HG03066 (cell line): ENCODE data around the gene MED13L.

Experiments used
- ATAC-seq: cut with Tn5 transposase; IDR thresholded peaks from one replicate; pipeline ENCODE4 v1.9.1; 2021; ENCODE audit warnings: low read depth; ENCODE audit not compliant: unreplicated experiment

MED13L gene

DNA sequence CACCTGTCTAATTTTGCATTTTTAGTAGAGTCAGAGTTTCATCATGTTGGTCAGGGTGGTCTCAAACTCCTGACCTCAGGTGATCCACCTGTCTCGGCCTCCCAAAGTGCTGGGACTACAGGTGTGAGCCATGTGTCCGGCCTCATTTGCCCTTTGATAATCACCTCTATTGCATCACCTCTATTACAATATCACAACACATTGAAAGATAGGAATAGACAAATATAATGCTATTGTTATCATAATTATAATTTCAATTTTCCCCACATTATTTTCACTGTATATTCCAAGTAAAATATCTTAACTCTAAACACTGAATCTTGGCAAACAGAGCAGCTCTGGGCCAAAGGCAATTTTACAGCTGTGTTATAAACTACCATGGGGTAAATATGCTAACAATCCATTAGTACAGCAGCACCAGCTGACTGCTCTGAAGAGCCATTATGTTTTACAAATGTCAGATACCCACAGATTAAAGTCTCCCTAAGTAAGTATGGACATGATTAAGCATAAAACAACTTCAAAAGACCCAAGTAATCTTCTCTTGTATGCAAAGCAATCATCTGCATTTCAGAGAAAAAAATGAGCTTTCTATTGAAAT lies 173.2 kb downstream of the MED13L start:
- no peak for ATAC-seq

DNA sequence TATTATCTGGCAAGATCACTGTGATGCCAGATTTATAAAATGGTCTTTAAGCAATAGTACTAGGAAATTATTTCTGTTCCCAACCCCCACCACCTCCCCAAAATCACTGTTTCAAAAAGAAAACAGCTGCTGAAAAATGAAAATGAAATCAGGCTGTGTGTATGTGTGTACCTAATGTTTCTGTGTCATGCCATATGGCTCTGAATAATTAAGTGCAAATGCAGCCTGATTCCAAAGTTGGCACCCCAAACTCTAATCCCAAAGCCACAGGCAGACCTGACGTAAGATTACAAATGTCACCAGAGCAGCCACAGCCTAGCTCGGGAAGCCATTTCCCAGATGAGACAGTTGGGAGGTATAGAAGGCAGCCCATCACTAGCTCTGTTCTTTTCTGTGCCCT lies 175.5 kb downstream of the MED13L start:
- ATAC-seq: no peak

DNA sequence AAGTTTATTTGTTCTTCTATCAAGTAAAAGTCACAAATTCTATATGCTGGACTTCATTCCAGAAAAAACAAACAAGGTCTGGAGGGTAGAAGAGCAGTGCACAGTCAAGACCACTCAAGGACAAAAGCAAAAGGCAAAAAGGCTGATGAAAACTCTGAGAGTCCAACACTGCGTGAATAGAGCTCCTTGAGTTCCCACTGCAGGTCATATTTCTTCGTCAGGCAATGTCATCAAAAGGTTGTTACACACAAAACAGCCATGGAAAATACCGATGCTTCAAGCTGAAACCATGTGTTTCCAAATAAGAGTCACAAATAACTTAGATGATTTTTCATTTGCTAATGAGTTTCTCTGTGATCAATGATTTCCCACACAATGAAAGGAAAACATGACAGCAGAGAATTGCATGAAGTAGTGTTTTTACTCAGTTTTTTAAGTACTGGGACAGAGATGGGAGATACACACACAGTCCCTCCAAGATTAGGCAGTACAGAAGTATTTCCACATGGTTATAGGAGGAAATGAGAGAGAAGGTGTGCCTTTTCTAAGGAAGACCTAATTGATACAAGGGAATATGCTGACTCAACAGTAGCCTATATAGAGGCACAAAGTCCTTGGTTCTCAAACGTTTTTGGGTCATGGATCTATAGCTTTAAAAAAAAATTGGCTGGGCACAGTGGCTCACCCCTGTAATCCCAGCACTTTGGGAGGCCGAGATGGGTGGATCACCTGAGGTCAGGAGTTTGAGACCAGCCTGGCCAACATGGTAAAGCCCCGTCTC lies 177.7 kb downstream of the MED13L start:
- no peak for ATAC-seq

DNA sequence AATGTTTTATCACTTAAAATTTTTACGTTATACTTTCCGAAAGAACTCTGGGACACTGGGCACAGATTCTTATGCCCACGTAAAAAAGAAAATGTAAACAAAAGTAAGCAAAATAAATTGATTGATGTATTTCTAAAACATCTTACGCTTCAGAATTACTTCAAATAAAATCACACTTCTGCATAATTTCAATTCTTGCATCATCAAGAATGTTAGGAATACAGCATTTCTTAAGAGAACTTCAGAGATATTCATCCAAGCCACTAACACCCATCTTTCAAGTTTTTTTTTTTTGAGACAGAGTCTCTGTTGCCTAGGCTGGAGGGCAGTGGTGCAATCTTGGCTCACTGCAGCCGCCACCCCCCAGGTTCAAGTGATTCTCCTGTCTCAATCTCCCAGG lies 180.6 kb downstream of the MED13L start:
- ATAC-seq: no peak

DNA sequence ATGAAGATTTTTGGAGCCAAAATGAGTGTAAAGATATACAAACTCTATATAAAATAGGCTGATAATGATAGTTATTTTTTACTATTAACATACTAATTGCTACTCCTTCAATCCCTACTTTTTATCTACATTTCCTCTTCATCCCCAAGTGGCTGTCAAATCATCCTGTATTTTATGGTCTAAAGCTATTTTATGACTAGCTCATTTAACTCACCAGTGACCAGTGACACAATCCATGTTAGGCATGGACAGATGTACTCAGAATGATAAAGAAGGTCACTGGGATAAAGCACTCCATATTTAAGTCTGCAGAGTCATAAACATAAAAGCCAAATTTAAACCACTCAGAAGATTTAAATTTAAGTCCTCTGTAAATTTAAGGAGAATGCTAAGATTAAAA lies 183.0 kb downstream of the MED13L start:
- ATAC-seq: no peak

DNA sequence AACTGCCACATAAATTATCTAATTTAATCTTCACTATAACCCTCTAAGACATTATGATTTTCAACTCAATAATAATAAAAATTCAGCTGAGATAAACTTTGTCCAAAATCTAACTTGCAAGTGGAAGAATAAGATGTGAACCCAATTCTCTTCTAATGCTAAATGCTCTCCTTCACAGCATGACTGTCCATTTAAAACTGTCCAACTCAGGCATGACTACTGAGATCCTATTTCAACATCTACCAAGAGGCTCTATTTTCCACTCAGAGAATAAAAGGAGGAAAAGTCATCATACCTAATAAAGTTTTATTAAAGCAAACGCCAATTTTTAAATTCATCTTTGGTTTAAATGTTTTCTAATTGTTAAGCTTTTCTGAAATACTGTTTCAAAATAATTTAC lies 183.6 kb downstream of the MED13L start:
- no peak for ATAC-seq

- no peak for ATAC-seq
Observed at GRCh38 chr12:116092776-116093175, 184.7 kb downstream of the MED13L start.

DNA sequence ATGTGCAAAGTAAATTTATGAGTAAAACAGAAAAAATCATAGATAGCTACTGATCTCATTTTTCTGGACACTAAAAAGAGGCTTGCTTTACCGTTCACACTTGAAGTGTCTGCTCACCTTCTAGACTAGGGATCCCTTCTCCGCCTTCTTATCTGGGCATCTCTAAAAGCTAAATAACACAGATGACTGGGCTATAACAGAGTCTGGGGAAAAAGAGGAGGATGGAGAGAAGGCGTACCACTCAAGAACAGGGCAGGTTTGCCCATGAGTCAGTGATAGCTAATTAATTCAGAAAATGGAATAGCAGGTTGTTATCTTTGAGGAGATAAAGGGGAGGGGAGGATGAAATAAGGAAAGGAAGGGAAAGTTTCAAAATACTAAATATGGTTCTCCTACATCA lies 185.3 kb downstream of the MED13L start:
- no peak for ATAC-seq

- no peak for ATAC-seq
Observed at GRCh38 chr12:116091579-116091978, 185.9 kb downstream of the MED13L start.

DNA sequence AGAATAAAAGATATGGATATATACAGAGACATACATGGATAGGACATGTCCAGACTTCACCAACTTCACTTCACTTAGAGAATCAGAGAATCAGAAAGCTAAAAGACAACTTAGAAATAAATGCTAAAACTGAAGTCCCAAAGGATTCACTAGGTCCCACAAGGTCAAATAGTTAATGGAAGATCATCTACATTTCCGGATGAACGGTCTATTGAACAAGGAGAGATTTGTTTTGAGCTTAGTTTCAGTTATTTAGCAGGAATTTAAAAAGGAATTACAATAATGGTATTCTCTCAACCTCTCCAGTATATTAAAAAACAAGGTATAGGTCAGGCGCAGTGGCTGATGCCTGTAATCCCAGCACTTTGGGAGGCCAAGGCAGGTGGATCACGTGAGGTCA lies 187.0 kb downstream of the MED13L start:
- no peak for ATAC-seq

DNA sequence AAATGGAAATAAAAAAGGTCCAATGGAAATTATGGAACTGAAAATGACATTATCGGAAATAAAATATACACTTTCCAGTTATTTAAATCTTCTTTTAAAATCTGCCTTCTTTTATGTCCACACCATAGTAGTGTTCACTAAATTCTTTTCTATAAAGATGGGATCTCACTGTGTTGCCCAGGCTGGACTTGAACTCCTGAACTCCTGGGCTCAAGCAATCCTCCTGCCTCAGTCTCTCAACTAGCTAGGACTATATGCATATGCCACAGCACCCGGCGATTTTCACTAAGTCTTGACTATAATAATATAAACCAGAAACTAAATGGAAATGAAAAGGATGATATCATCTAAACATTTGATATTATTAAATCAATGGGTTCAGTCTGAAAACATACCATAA lies 188.4 kb downstream of the MED13L start:
- ATAC-seq: no peak

- no peak for ATAC-seq
Observed at GRCh38 chr12:116087962-116088361, 189.5 kb downstream of the MED13L start.

- no peak for ATAC-seq
Observed at GRCh38 chr12:116087399-116087798, 190.1 kb downstream of the MED13L start.

DNA sequence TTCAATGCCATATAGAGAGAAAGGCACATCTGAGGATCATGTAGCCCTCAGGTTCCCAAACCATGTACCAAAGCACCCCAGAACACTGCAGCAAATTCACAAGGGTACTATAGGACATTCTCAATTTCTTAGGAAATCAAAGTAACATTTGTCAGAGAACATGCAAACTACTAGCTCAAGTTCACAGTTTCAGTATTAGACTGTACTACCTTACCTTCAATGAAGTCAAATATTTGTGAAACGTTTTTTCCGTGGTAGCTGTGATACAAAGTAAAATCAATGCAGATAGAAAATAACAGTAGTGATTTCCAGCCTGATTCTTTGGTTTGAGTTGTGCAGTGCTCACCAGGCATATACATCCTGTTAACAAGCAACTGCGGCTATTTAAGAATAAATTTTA lies 197.1 kb downstream of the MED13L start:
- no peak for ATAC-seq

DNA sequence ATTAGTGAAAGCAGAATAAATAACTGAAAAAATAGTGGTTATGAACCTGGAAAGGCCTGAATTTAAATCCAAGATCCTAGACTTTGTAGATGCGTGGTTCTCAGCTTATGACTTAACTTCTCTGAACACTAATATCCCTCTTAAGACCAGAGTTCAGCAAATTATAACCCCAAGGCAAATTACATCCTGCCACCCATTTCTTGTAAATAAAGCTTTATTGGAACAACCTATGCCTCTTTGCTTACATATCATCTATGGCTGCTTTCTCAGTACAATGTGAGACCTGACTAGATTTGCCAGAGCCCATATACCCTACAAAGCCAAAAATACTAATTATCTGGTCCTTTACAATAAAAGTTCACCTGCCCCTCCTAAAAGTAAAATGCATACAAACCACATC lies 199.1 kb downstream of the MED13L start:
- no peak for ATAC-seq

DNA sequence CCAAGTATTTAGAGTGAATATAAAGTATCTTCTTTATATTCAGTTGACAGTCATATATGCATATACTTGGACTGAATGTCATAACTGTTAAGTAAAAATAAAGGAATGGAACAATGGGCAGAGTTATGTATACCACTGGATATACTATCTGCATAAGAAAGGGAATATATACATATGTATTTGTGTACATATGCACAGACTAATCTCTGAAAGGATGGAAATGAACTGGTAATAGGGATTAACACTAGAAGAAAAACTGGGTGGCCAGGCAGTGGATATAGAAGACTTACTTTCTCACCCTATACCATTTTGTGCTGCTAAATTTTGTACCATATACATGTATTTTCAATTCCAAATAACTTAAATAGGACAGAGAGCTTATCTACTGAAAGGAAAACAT lies 200.1 kb downstream of the MED13L start:
- ATAC-seq: no peak

DNA sequence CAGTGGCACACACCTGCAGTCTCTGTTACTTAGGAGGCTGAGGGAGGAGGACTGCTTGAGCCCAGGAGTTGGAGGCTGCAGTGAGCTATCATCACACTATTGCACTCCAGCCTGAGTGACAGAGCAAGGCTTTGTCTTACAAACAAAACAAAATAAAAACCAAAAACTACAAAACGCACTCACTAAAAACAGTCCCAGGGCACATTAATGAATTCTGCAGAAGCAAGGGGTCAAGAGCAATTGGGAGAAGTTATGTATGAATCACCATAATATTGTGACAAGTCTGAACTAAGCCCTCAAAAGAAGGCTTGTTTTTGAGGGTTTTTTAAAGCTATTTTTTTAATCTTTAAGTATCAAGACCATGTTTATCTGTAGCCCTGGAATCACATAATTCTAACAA lies 201.1 kb downstream of the MED13L start:
- ATAC-seq: no peak

- ATAC-seq: no peak
Observed at GRCh38 chr12:116074686-116075085, 202.8 kb downstream of the MED13L start.

DNA sequence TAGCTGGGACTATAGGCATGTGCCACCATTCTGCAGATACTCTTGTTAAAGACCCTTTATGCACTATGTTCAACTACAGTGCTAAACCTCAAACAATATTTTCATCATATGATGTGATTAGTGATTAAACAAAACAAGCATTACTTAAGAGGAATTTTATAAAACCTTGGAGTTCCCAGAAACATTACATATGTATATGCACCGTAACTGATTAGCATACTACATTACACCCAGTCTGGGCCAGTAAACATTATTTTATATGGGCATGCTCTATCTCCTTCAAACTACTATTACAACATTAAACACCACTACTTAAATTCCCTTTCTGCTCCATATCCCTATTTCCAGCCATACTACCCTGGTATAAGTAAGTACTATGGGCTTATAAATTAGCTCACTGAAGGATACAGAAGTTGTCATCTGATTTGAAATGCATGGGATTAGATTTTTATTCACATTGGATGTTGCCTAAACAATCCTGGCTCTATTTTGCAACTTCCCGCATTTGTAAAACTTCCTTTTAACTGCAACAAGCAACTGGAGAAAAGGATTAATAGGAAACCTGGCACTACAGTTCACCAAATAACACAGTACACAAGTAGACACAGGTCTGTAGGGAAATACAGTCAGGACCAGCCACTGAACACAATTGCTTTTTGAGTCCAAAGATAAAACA lies 205.8 kb downstream of the MED13L start:
- no peak for ATAC-seq

GRCh38 chr12:116070444-116070843 lies 207.0 kb downstream of the MED13L start:
- ATAC-seq: no peak

- no peak for ATAC-seq
Observed at GRCh38 chr12:116069943-116070342, 207.6 kb downstream of the MED13L start.

GRCh38 chr12:116068853-116069252 lies 208.6 kb downstream of the MED13L start:
- no peak for ATAC-seq
